T-cell (primary cell): ENCODE results near the gene C8G. TPM values are rescaled to one million over a fixed set of nuclear protein-coding genes. Genes with fewer than 3 reads are reported as not detected.
A peak's percentile ranks its signal among the peaks of the same experiment; 100 is the strongest.

Source experiments
- ATAC-seq, 4 experiments: fragments of 200-7000 bp in 3 of 4; fragments of 150-1000 bp in 1 of 4; cut with Tn5 transposase; replicated peaks in 1 of 4; 1 replicate in 3 of 4; 2 replicates in 1 of 4; pipeline ENCODE4 v1.10.0; 2021; ENCODE audit warnings: moderate library complexity in 3 of 4, mild to moderate bottlenecking in 2 of 4, moderate number of reproducible peaks in 1 of 4
- CTCF ChIA-PET, 2 donors: fragments of 300-600 bp; sonication (Branson Sonifier 250); formaldehyde crosslinking; loops; one replicate each; lab custom pipeline; 2022; ENCODE audit warnings: antibody characterized with exemption in 2 of 2; lab: Charles Lee
- POLR2A ChIA-PET, 2 donors: fragments of 300-600 bp; sonication (Branson Sonifier 250); formaldehyde crosslinking; loops; one replicate each; lab custom pipeline; 2022; ENCODE audit warnings: antibody characterized with exemption in 2 of 2; lab: Charles Lee
- DNase-seq, 35 experiments: peaks; one replicate each; pipeline versions ENCODE4 v3.0.0 to v3.0.0-alpha.2; 2013 to 2023
- H3K27ac ChIP-seq: one replicate; pipeline ENCODE4 v1.5.1; 2013; ENCODE audit warnings: low read length
- H3K27me3 ChIP-seq, 2 experiments: replicated peaks in 1 of 2; 1 replicate in 1 of 2; 2 replicates in 1 of 2; pipeline versions ENCODE4 v1.6.1 to v1.7.0; 2013; ENCODE audit warnings: low read length in 1 of 2, mixed read lengths in 1 of 2; ENCODE audit not compliant: control insufficient read depth in 2 of 2, insufficient read depth in 2 of 2; ENCODE audit errors: extremely low read depth in 1 of 2
- H3K36me3 ChIP-seq, 2 donors: 1 replicate in 1 of 2; 2 replicates in 1 of 2; pipeline versions ENCODE4 v1.6.1 to v1.7.0; 2013; ENCODE audit warnings: low read length in 1 of 2; ENCODE audit not compliant: control insufficient read depth in 2 of 2, insufficient read depth in 1 of 2; ENCODE audit errors: extremely low read depth in 1 of 2
- H3K4me1 ChIP-seq, 2 experiments: 1 replicate in 1 of 2; 2 replicates in 1 of 2; pipeline versions ENCODE4 v1.6.1 to v1.7.0; 2013; ENCODE audit warnings: low read length in 2 of 2, mixed read lengths in 1 of 2; ENCODE audit not compliant: insufficient read depth in 2 of 2, control insufficient read depth in 1 of 2; ENCODE audit errors: extremely low read depth in 1 of 2
- H3K4me3 ChIP-seq, 2 donors: 1 replicate in 1 of 2; 2 replicates in 1 of 2; pipeline versions ENCODE4 v1.5.1 to v1.7.0; 2013; ENCODE audit warnings: mild to moderate bottlenecking in 2 of 2, low read length in 1 of 2, moderate library complexity in 1 of 2; ENCODE audit not compliant: control insufficient read depth in 1 of 2; ENCODE audit errors: extremely low read depth in 1 of 2
- H3K9me3 ChIP-seq: 2 replicates; pipeline ENCODE4 v1.7.0; 2013
- H3K27ac Mint-ChIP-seq, 2 donors: one replicate each; pipeline ENCODE4 v1.8.0; 2020 to 2021; ENCODE audit warnings: mild to moderate bottlenecking in 2 of 2, mixed read lengths in 2 of 2
- H3K27me3 Mint-ChIP-seq, 2 donors: one replicate each; pipeline ENCODE4 v1.8.0; 2021 to 2022; ENCODE audit warnings: mixed read lengths in 2 of 2
- H3K36me3 Mint-ChIP-seq: one replicate; pipeline ENCODE4 v1.8.0; 2021; ENCODE audit warnings: mixed read lengths
- H3K4me1 Mint-ChIP-seq, 3 donors: one replicate each; pipeline ENCODE4 v1.8.0; 2020 to 2022; ENCODE audit warnings: mixed read lengths in 3 of 3, mild to moderate bottlenecking in 1 of 3
- H3K4me3 Mint-ChIP-seq, 3 donors: one replicate each; pipeline ENCODE4 v1.8.0; 2020 to 2022; ENCODE audit warnings: mild to moderate bottlenecking in 3 of 3, mixed read lengths in 3 of 3, moderate library complexity in 3 of 3
- H3K9me3 Mint-ChIP-seq, 3 donors: one replicate each; pipeline ENCODE4 v1.8.0; 2020 to 2022; ENCODE audit warnings: mixed read lengths in 3 of 3
- WGBS: methylation state at CpG from one replicate; pipeline ENCODE4 v1.1.5; 2013; ENCODE audit warnings: missing lambda C conversion rate; ENCODE audit not compliant: insufficient coverage; 5-methylcytosine and 5-hydroxymethylcytosine counted together
- total RNA-seq, 35 experiments: library from RNA in 6 of 35; stranded (reverse) in 6 of 35; fragments of 120-200 nt in 1 of 35; gene quantifications; one replicate each; pipeline versions ENCODE4 v1.2.1 to v1.2.4 and lab custom pipeline; 2013 to 2026

The C8G gene
- total RNA-seq, 5 donors from 2014 or later (not counting 1 experiment from before 2014, with no cell fraction given) = 1.7 to 3.8 (median 3.2) TPM

DNA sequence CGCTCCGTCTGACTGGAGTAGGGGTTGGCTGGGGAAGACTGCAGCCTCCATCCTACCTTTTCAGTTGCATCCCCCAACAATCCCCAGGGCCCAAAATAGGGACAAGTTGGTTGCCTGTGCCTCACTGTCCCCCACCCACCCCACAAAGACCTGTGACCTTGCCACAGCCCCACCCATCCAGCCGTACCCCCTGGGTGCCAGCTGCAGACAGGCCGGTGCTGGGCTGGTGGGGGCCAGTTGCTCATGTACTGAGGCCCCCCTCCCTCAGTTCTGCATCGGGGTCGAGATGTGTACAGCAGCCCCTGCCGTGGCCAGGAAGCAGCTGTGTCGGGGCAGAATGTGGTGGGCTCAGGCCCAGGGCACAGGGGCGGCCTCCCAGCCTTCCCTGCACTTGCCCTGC, 38.1 kb downstream of the C8G start:
- peaks cover 11 to 29% of the 10 kb centered on the region in 2 donors for H3K27me3 Mint-ChIP-seq
- Histone ChIP-seq H3K9me3 (no peaks in the 10 kb centered on the region), H3K36me3 (no peaks in the 10 kb centered on the region), H3K4me3 (no peak overlapping the region), H3K27ac (no peak overlapping the region), H3K27me3 (peaks cover 0 to 56% of the 10 kb centered on the region in 2 experiments), H3K4me1 (peaks cover 0 to 30% of the 10 kb centered on the region in 2 experiments)
- no peaks in the 10 kb centered on the region for H3K36me3 Mint-ChIP-seq
- ATAC-seq (no peak), DNase-seq (no peak)
- WGBS = 57% methylated on average over 7 of the region's 9 CpGs
- H3K9me3 Mint-ChIP-seq = no peaks in the 10 kb centered on the region
- ChIA-PET POLR2A (no interaction called here), CTCF (no interaction called here)
- no peak overlapping the region for H3K27ac Mint-ChIP-seq
- H3K4me1 Mint-ChIP-seq = peaks cover 0 to 7% (median 6%) of the 10 kb centered on the region in 3 donors
- no peak overlapping the region for H3K4me3 Mint-ChIP-seq

DNA sequence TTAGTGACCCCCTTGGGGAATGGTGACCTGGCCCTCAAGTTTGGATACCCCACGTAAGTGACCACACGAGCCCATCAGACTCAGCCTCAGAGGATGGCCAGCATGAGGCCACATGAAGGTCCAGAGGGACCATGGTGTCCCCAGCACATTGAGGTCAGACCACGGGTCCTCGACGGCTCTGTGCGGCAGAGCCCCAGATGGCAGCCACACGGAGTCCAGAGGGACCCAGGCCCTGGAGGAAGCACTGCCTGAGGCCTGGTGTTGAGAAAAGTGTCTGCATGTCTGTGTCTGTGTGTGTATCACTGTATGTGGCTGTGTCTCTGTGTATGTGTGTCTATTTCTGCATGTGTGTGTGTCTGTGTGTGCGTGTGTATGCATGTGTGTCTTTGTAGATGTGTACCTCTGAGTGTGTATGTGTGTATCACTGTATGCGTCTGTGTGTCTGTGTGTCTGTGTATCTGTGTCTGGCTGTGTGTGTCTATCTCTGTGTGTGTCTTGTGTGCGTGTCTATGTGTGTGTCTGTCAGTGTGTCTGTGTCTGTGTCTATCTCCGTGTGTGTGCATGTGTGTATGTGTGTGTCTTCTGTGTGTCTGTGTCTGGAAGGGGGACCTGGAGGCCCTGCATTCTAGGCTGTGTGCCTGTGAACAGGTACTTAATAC, 38.7 kb downstream of the C8G start:
- H3K9me3 ChIP-seq = no peaks in the 10 kb centered on the region
- ChIA-PET CTCF (no interaction called here), POLR2A (no interaction called here)
- Mint-ChIP-seq H3K36me3 (no peaks in the 10 kb centered on the region), H3K4me1 (peaks cover 0 to 7% (median 6%) of the 10 kb centered on the region in 3 donors), H3K27me3 (peaks cover 11 to 29% of the 10 kb centered on the region in 2 donors), H3K9me3 (no peaks in the 10 kb centered on the region), H3K27ac (peak overlapping the region in 1 of 2 donors; percentile 2), H3K4me3 (peak overlapping the region in 1 of 3 donors; percentile 6)
- WGBS = 86% methylated on average over 10 of the region's 11 CpGs
- ATAC-seq = no peak
- peaks cover 0 to 55% of the 10 kb centered on the region in 2 experiments for H3K27me3 ChIP-seq
- H3K27ac ChIP-seq = no peak overlapping the region
- DNase-seq = no peak
- H3K4me1 ChIP-seq = peaks cover 0 to 29% of the 10 kb centered on the region in 2 experiments
- no peak overlapping the region for H3K4me3 ChIP-seq
- H3K36me3 ChIP-seq = no peaks in the 10 kb centered on the region

DNA sequence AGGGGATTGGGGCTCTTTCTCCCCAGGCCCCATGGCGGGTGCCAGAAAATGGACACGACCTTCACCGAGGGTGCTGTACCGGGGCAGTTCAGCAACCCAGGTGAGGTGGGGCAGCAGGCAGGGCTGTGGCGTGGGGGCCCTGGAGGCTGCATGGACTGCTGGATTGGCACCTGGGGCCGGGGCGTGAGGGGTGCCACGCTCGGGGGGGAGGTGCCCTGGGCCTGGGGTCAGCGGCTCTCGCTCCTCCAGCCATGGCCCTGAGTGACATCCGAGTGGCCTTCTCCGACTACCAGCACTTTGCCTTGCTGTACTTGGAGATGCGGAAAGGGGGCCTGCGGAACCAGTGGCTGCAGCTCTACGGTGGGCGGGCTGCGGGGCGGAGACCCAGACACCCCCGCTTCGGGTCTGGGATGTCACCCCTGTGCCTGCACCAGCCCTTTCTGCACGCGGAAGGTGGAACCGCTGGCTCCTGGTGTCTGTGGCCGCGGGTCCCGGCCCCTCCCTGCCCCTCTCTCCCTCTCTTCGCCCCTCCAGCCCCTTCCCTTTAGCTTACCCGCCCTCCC, 39.5 kb downstream of the C8G start:
- Mint-ChIP-seq H3K27ac (no peak overlapping the region), H3K36me3 (no peaks in the 10 kb centered on the region), H3K4me1 (peaks cover 0 to 7% (median 6%) of the 10 kb centered on the region in 3 donors), H3K9me3 (no peaks in the 10 kb centered on the region), H3K27me3 (peaks cover 11 to 29% of the 10 kb centered on the region in 2 donors), H3K4me3 (peak overlapping the region in 1 of 3 donors; percentile 22)
- DNase-seq (no peak), ATAC-seq (peak in 2 of 4 experiments; percentile 15 to 30)
- Histone ChIP-seq H3K9me3 (no peaks in the 10 kb centered on the region), H3K4me1 (peaks cover 0 to 23% of the 10 kb centered on the region in 2 experiments), H3K27me3 (peaks cover 0 to 56% of the 10 kb centered on the region in 2 experiments), H3K36me3 (no peaks in the 10 kb centered on the region), H3K27ac (no peak overlapping the region), H3K4me3 (no peak overlapping the region)
- CTCF ChIA-PET = no interaction called here
- POLR2A ChIA-PET = no interaction called here
- WGBS = 47% methylated on average over 28 of the region's 29 CpGs

DNA sequence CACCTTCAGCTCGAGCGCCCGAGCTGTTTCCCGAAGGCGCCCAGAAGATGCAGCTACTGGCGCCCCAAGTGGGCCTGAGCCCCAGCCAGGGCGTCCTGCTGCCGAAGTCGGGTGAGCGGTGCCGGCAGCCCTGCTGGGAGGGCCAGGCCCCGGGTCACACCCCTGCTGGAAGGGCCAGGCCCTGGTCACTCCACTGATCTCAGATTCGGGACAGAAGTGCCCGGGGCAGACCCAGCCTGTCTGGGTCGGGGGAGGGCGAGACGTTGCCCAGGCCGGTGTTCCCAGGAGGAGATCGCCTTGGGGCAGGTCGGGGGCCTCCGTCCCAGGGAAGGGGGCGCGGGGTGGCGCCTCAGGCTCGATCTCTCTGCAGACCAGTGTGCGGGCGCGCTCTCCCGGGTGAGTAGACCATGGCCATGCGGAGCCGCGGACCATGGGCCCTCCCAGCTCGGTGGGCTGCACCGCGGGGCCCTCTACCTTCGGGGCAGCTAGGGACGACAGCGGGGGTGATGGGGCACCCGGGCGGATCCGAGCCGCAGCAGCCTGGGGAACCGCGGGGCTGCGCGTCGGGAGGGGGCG, 40.1 kb downstream of the C8G start:
- Histone ChIP-seq H3K27me3 (peaks cover 0 to 56% of the 10 kb centered on the region in 2 experiments), H3K4me1 (peaks cover 0 to 19% of the 10 kb centered on the region in 2 experiments), H3K4me3 (peak overlapping the region in 1 of 2 donors; percentile 26), H3K9me3 (no peaks in the 10 kb centered on the region), H3K36me3 (no peaks in the 10 kb centered on the region), H3K27ac (no peak overlapping the region)
- Mint-ChIP-seq H3K36me3 (no peaks in the 10 kb centered on the region), H3K4me1 (peaks cover 0 to 7% (median 6%) of the 10 kb centered on the region in 3 donors), H3K4me3 (peak overlapping the region in 1 of 3 donors; percentile 22), H3K27ac (no peak overlapping the region), H3K9me3 (no peaks in the 10 kb centered on the region), H3K27me3 (peaks cover 11 to 29% of the 10 kb centered on the region in 2 donors)
- 6% methylated on average over 48 of the region's 48 CpGs for WGBS
- peak; percentile 33 to 68 (median 42) for ATAC-seq
- CTCF ChIA-PET = no interaction called here
- POLR2A ChIA-PET = no interaction called here
- DNase-seq = peak in 2 of 35 experiments; percentile 27 to 38

DNA sequence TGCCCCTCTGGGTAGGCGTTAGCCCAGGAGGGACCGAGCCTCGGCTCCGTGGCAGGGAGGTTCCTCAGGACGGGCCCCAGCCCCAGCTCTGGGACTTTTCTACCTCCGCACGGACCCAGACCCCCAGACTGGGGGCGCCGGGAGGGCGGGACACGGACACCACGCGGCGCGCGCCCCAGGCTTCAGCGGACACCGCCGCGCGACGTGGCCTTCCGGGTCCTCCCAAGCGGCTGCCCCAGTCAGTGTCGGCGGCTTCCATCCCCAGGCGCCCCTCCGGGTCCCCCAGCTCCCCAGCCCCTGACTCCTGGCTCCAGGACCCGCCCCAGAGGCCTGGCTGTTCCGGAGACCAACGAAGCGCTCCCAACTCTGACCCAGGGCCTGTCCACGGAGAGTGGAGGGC, 40.8 kb downstream of the C8G start:
- WGBS = 29% methylated on average over 27 of the region's 33 CpGs
- Mint-ChIP-seq H3K27ac (no peak overlapping the region), H3K27me3 (peaks cover 11 to 25% of the 10 kb centered on the region in 2 donors), H3K9me3 (no peaks in the 10 kb centered on the region), H3K36me3 (no peaks in the 10 kb centered on the region), H3K4me3 (peak overlapping the region in 1 of 3 donors; percentile 16), H3K4me1 (peaks cover 1 to 7% (median 6%) of the 10 kb centered on the region in 3 donors)
- ATAC-seq = no peak
- peaks cover 0 to 19% of the 10 kb centered on the region in 2 experiments for H3K4me1 ChIP-seq
- CTCF ChIA-PET = no interaction called here
- peaks cover 0 to 56% of the 10 kb centered on the region in 2 experiments for H3K27me3 ChIP-seq
- H3K4me3 ChIP-seq = no peak overlapping the region
- no peak for DNase-seq
- no peaks in the 10 kb centered on the region for H3K36me3 ChIP-seq
- H3K27ac ChIP-seq = no peak overlapping the region
- POLR2A ChIA-PET = no interaction called here
- H3K9me3 ChIP-seq = no peaks in the 10 kb centered on the region

DNA sequence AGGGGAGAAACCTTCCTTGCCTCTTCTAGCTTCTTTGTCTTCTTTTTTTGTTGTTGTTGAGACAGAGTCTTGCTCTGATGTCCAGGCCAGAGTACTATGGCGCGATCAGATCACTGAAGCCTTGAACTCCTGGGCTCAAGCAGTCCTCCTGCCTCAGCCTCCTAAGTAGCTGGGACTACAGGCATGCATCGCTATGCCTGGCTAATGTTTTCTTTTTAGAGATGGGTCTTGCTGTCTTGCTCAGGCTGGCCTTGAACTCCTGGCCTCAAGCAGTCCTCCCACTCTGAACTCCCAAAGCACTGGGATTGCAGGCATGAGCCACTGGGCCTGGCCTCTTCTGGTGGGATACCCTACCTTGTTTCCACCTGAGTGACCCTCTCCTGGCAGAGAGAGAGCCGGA, 43.8 kb downstream of the C8G start:
- no peak overlapping the region for H3K27ac ChIP-seq
- H3K4me1 Mint-ChIP-seq = peaks cover 14 to 24% (median 16%) of the 10 kb centered on the region in 3 donors
- WGBS = 92% methylated on average over 4 of the region's 4 CpGs
- no peak for ATAC-seq
- no peak overlapping the region for H3K27ac Mint-ChIP-seq
- peaks cover 4 to 7% of the 10 kb centered on the region in 2 donors for H3K36me3 ChIP-seq
- H3K4me3 ChIP-seq = no peak overlapping the region
- ChIA-PET POLR2A (no interaction called here), CTCF (no interaction called here)
- no peak overlapping the region for H3K4me3 Mint-ChIP-seq
- H3K36me3 Mint-ChIP-seq = peaks cover 3% of the 10 kb centered on the region
- H3K27me3 Mint-ChIP-seq = peaks cover 8 to 20% of the 10 kb centered on the region in 2 donors
- peaks cover 8 to 43% of the 10 kb centered on the region in 2 experiments for H3K4me1 ChIP-seq
- DNase-seq = no peak
- no peaks in the 10 kb centered on the region for H3K9me3 Mint-ChIP-seq
- H3K27me3 ChIP-seq = peaks cover 0 to 36% of the 10 kb centered on the region in 2 experiments
- H3K9me3 ChIP-seq = no peaks in the 10 kb centered on the region
